H1 (cell line): ENCODE data around the gene SLC22A6. TPM values are rescaled to one million over a fixed set of nuclear protein-coding genes. Genes with fewer than 3 reads are reported as not detected.

Source experiments
- CTCF ChIA-PET: fragments of 300-600 bp; sonication (Branson Sonifier 250); formaldehyde crosslinking; loops from one replicate; lab custom pipeline; 2021; ENCODE audit not compliant: partially characterized antibody; lab: Charles Lee
- POLR2A ChIA-PET: fragments of 300-600 bp; sonication (Branson Sonifier 250); formaldehyde crosslinking; loops from one replicate; lab custom pipeline; 2021; ENCODE audit warnings: inconsistent platforms; ENCODE audit not compliant: partially characterized antibody; lab: Charles Lee
- DNase-seq, 2 experiments: peaks; one replicate each; pipeline versions ENCODE4 v3.0.0 to v3.0.0-alpha.2; 2010 to 2022; ENCODE audit warnings: low spot score in 2 of 2, low read depth in 1 of 2, mixed read lengths in 1 of 2
- FAIRE-seq: peaks from 2 replicates; lab custom pipeline; 2011; peaks lifted over from hg19 to GRCh38; lab: Jason Lieb, UNC
- H2AFZ ChIP-seq: 2 replicates; pipeline ENCODE4 v1.8.1; 2012; ENCODE audit warnings: low read length, inconsistent platforms
- H2AK5ac ChIP-seq: 2 replicates; pipeline ENCODE4 v1.6.1; 2013; ENCODE audit warnings: low read depth, low read length
- H2BK120ac ChIP-seq: replicated peaks from 2 replicates; pipeline ENCODE3; 2013; ENCODE audit warnings: low read depth, low read length, inconsistent platforms
- H2BK12ac ChIP-seq: 2 replicates; pipeline ENCODE4 v1.6.1; 2013; ENCODE audit warnings: low read depth, low read length
- H2BK15ac ChIP-seq: 2 replicates; pipeline ENCODE4 v1.6.1; 2013; ENCODE audit warnings: low read length
- H2BK20ac ChIP-seq: 2 replicates; pipeline ENCODE4 v1.6.1; 2013; ENCODE audit warnings: low read length
- H2BK5ac ChIP-seq: 2 replicates; pipeline ENCODE4 v1.6.1; 2013; ENCODE audit warnings: low read depth, low read length
- H3K14ac ChIP-seq: 2 replicates; pipeline ENCODE4 v1.6.1; 2013; ENCODE audit warnings: inconsistent platforms; ENCODE audit not compliant: insufficient read length
- H3K18ac ChIP-seq: 2 replicates; pipeline ENCODE4 v1.6.1; 2013; ENCODE audit warnings: low read length; ENCODE audit errors: extremely low read depth
- H3K23ac ChIP-seq: 2 replicates; pipeline ENCODE4 v1.6.1; 2013; ENCODE audit warnings: inconsistent platforms; ENCODE audit not compliant: insufficient read length
- H3K23me2 ChIP-seq: 2 replicates; pipeline ENCODE4 v1.6.1; 2013; ENCODE audit warnings: low read depth, low read length
- H3K27ac ChIP-seq: 2 replicates; pipeline ENCODE4 v1.6.1; 2011; ENCODE audit warnings: low read depth, low read length, inconsistent platforms
- H3K27me3 ChIP-seq, 4 experiments: replicated peaks in 1 of 4; 1 replicate in 1 of 4; 2 replicates in 3 of 4; pipeline versions ENCODE4 v1.6.1 to v1.8.1; 2011 to 2013; ENCODE audit warnings: low read length in 3 of 4, mild to moderate bottlenecking in 3 of 4, inconsistent platforms in 2 of 4, mixed read lengths in 2 of 4, moderate library complexity in 1 of 4; ENCODE audit not compliant: control insufficient read depth in 3 of 4, insufficient read depth in 3 of 4; ENCODE audit errors: extremely low read depth in 1 of 4
- H3K36me3 ChIP-seq, 4 experiments: 2 replicates each; pipeline versions ENCODE4 v1.6.1 to v1.8.1; 2011 to 2013; ENCODE audit warnings: mild to moderate bottlenecking in 4 of 4, low read length in 3 of 4, moderate library complexity in 2 of 4, control low read depth in 1 of 4, inconsistent platforms in 1 of 4; ENCODE audit not compliant: insufficient read depth in 4 of 4, control insufficient read depth in 2 of 4
- H3K4ac ChIP-seq: replicated peaks from 2 replicates; pipeline ENCODE3; 2013; ENCODE audit warnings: low read length, low read depth, mixed read lengths, inconsistent platforms; ENCODE audit not compliant: insufficient read length
- H3K4me1 ChIP-seq, 4 experiments: replicated peaks in 1 of 4; 1 replicate in 1 of 4; 2 replicates in 3 of 4; pipeline versions ENCODE4 v1.6.1 to v1.8.1; 2011 to 2013; ENCODE audit warnings: low read length in 3 of 4, inconsistent platforms in 2 of 4, mixed read lengths in 1 of 4; ENCODE audit not compliant: insufficient read depth in 4 of 4, control insufficient read depth in 3 of 4
- H3K4me2 ChIP-seq, 2 experiments: 2 replicates each; pipeline versions ENCODE4 v1.6.1 to v1.8.1; 2011 to 2013; ENCODE audit warnings: low read depth in 2 of 2, low read length in 2 of 2, control low read depth in 1 of 2, inconsistent platforms in 1 of 2, mild to moderate bottlenecking in 1 of 2; ENCODE audit not compliant: insufficient read depth in 1 of 2
- H3K4me3 ChIP-seq, 4 experiments: fragments of 200-600, 300-600 bp in 1 of 4; sonication (generic), shearing (Covaris generic), sonication (Bioruptor Twin) in 1 of 4; 2 replicates each; pipeline versions ENCODE4 v1.5.1 to v1.8.1; 2011 to 2016; ENCODE audit warnings: low read length in 4 of 4, low read depth in 3 of 4, control low read depth in 2 of 4, inconsistent platforms in 2 of 4, mild to moderate bottlenecking in 2 of 4, mixed read lengths in 1 of 4, moderate library complexity in 1 of 4; ENCODE audit not compliant: insufficient read depth in 2 of 4; ENCODE audit errors: extremely low read depth in 1 of 4
- H3K56ac ChIP-seq: replicated peaks from 2 replicates; pipeline ENCODE3; 2013; ENCODE audit warnings: low read depth, mild to moderate bottlenecking, mixed read lengths, low read length, inconsistent platforms; ENCODE audit not compliant: insufficient read length
- H3K79me1 ChIP-seq: 2 replicates; pipeline ENCODE4 v1.6.1; 2013; ENCODE audit warnings: low read depth, low read length, control low read depth
- H3K79me2 ChIP-seq, 2 experiments: 2 replicates each; pipeline versions ENCODE4 v1.6.1 to v1.8.1; 2012 to 2013; ENCODE audit warnings: low read length in 2 of 2, mild to moderate bottlenecking in 2 of 2, inconsistent platforms in 1 of 2; ENCODE audit not compliant: insufficient read depth in 2 of 2, control insufficient read depth in 1 of 2
- H3K9ac ChIP-seq, 4 experiments: replicated peaks in 1 of 4; 1 replicate in 1 of 4; 2 replicates in 3 of 4; pipeline versions ENCODE4 v1.6.1 to v1.8.1; 2011 to 2013; ENCODE audit warnings: low read depth in 3 of 4, low read length in 3 of 4, control low read depth in 2 of 4, mild to moderate bottlenecking in 2 of 4, moderate library complexity in 2 of 4, inconsistent platforms in 1 of 4; ENCODE audit errors: extremely low read depth in 1 of 4
- H3K9me3 ChIP-seq, 2 experiments: 2 replicates each; pipeline versions ENCODE4 v1.6.1 to v1.8.1; 2012 to 2013; ENCODE audit warnings: mild to moderate bottlenecking in 2 of 2, moderate library complexity in 2 of 2, control low read depth in 1 of 2, inconsistent platforms in 1 of 2, low read depth in 1 of 2, low read length in 1 of 2, mixed read lengths in 1 of 2; ENCODE audit not compliant: insufficient read depth in 2 of 2
- H4K20me1 ChIP-seq, 2 experiments: replicated peaks in 1 of 2; 2 replicates each; pipeline versions ENCODE3 to v1.8.1; 2011 to 2013; ENCODE audit warnings: inconsistent platforms in 2 of 2, low read length in 2 of 2, mild to moderate bottlenecking in 1 of 2; ENCODE audit not compliant: insufficient read depth in 2 of 2, control insufficient read depth in 1 of 2
- H4K5ac ChIP-seq: 2 replicates; pipeline ENCODE4 v1.6.1; 2013; ENCODE audit warnings: low read length, low read depth, mixed read lengths, inconsistent platforms; ENCODE audit not compliant: insufficient read length
- H4K8ac ChIP-seq: 2 replicates; pipeline ENCODE4 v1.8.0; 2013; ENCODE audit warnings: mild to moderate bottlenecking, moderate library complexity, low read length, inconsistent platforms; ENCODE audit not compliant: insufficient read depth; ENCODE audit errors: extremely low read depth
- H4K91ac ChIP-seq: replicated peaks from 2 replicates; pipeline ENCODE3; 2013; ENCODE audit warnings: low read length, mixed read lengths, inconsistent platforms; ENCODE audit not compliant: insufficient read length
- EGR1 ChIP-seq: IDR thresholded peaks from 2 replicates; pipeline ENCODE4 v1.6.1; 2011; ENCODE audit warnings: low read depth, low read length, borderline replicate concordance
- EZH2 ChIP-seq: fragments of 200-600 bp; sonication (generic); IDR thresholded peaks from 2 replicates; pipeline ENCODE4 v1.7.1; 2012; ENCODE audit warnings: low read depth, mild to moderate bottlenecking, moderate library complexity, low read length, inconsistent platforms; ENCODE audit not compliant: severe bottlenecking
- RNF2 ChIP-seq: fragments of 200-900, 300-1000 bp; sonication (generic); IDR thresholded peaks from 2 replicates; pipeline ENCODE4 v1.7.1; 2016; ENCODE audit warnings: borderline replicate concordance, low read depth, mild to moderate bottlenecking, antibody characterized with exemption, low read length; ENCODE audit not compliant: poor library complexity, severe bottlenecking; ENCODE audit errors: missing control alignments
- WGBS, 2 experiments: shearing (Covaris generic) in 1 of 2; methylation state at CpG; one replicate each; pipeline versions ENCODE4 v1.1.6 to v1.1.7; 2013 to 2015; ENCODE audit warnings: low lambda C conversion rate in 2 of 2, mixed read lengths in 2 of 2, inconsistent platforms in 1 of 2, low coverage in 1 of 2, missing lambda C conversion rate in 1 of 2; ENCODE audit not compliant: insufficient replicate concordance in 2 of 2, insufficient coverage in 1 of 2, insufficient read length in 1 of 2; ENCODE audit errors: extremely low coverage in 1 of 2, missing lambda C conversion rate in 1 of 2; 5-methylcytosine and 5-hydroxymethylcytosine counted together
- polyA plus RNA-seq, 7 experiments: library from polyadenylated mRNA; depleted of rRNA in 3 of 7; stranded (reverse) in 5 of 7; unstranded in 2 of 7; fragments of >200 nt in 5 of 7; fragments of 200-250 nt in 2 of 7; gene quantifications; 1 replicate in 5 of 7; 2 replicates in 1 of 7; 4 replicates in 1 of 7; pipeline versions ENCODE4 v1.2.1 to v1.2.3, GENCODE V29; 2011 to 2013; ENCODE audit warnings: missing spikeins in 2 of 7, mixed read lengths in 2 of 7
- total RNA-seq: library from RNA; stranded (reverse); fragmentation: NEBNext Ultra II Directional; extraction: Animal tissue kit (Norgen Biotek cat#: 25700); gene quantifications from 2 replicates; pipeline ENCODE4 v1.2.1, GENCODE V29; 2021
- TF ChIP-seq, protein P1 (sequence below), 3 experiments: IDR thresholded peaks; 1 replicate in 2 of 3; 2 replicates in 1 of 3; pipeline versions ENCODE4 v1.5.1 to v1.6.1; 2011; ENCODE audit warnings: low read length in 3 of 3, mild to moderate bottlenecking in 3 of 3, inconsistent platforms in 2 of 3, low read depth in 1 of 3, moderate library complexity in 1 of 3; ENCODE audit not compliant: insufficient read depth in 1 of 3; ENCODE audit errors: control extremely low read depth in 1 of 3

The SLC22A6 gene
- total and polyA plus RNA-seq, 2 of the 8 experiments (the other 6 are each of a cell fraction or from before 2014, with no cell fraction given) = not detected

DNA sequence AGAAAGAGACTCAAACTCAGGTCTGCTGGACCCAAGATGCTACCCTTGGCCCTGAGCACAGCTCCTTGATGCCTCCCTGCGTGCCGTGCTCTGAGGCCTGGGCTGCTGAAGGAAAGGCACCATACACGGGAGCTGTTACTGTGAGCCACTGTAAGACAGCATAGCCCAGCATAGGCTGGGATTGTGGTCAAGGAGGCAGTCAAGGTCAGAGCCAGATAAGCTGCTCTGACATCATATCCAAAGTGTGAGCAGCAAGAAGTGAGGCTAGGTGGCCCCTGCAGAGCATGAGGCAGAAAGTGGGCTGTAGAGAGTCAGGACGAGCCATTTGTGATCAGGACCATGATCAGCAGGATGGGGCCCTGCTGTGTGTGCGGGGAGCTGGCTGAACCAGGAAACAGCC lies 23.2 kb upstream of the SLC22A6 start:
- no peak overlapping the region for H3K4me2 ChIP-seq
- H2BK120ac ChIP-seq = no peak overlapping the region
- no peak overlapping the region for H3K4me3 ChIP-seq
- no peak overlapping the region for H4K5ac ChIP-seq
- ChIA-PET POLR2A (interaction anchor here (0.6 to 2.0 kb wide), 5 partner anchors 12 to 154 kb away, joined by 3 to 6 read pairs (median 3); no protein-coding TSS in a partner anchor), CTCF (interaction anchor here (0.6 to 10.2 kb wide), 9 partner anchors 9 to 100 kb away, joined by 3 to 149 read pairs (median 7); no protein-coding TSS in a partner anchor)
- FAIRE-seq = no peak
- no peak overlapping the region for H3K14ac ChIP-seq
- no peaks in the 10 kb centered on the region for H3K36me3 ChIP-seq
- H2AK5ac ChIP-seq = no peak overlapping the region
- H2AFZ ChIP-seq = no peak overlapping the region
- no peak overlapping the region for H3K23ac ChIP-seq
- 82% methylated on average over 5 of the region's 5 CpGs; no CpG with 5 or more reads in 1 of the 2 experiments for WGBS, 2 experiments
- H4K20me1 ChIP-seq = no peaks in the 10 kb centered on the region
- DNase-seq = no peak
- no peak overlapping the region for H3K56ac ChIP-seq
- H2BK15ac ChIP-seq = peak overlapping the region; percentile 88
- H3K27ac ChIP-seq = no peak overlapping the region
- H2BK5ac ChIP-seq = no peak overlapping the region
- no peaks in the 10 kb centered on the region for H3K27me3 ChIP-seq
- H3K23me2 ChIP-seq = no peaks in the 10 kb centered on the region; the same call in 1 of the 2 replicates
- no peaks in the 10 kb centered on the region for H3K4me1 ChIP-seq
- no peak overlapping the region; the same call in 1 of the 2 replicates for H2BK12ac ChIP-seq
- no peak overlapping the region for H3K9ac ChIP-seq
- no peak overlapping the region for H4K8ac ChIP-seq
- peak overlapping the region; percentile 29; the same call in 1 of the 2 replicates for H3K18ac ChIP-seq
- no peak overlapping the region for H2BK20ac ChIP-seq
- H3K79me2 ChIP-seq = no peaks in the 10 kb centered on the region
- H3K9me3 ChIP-seq = no peaks in the 10 kb centered on the region
- no peaks in the 10 kb centered on the region for H3K79me1 ChIP-seq
- H4K91ac ChIP-seq = no peak overlapping the region
- peak overlapping the region; percentile 19 for H3K4ac ChIP-seq
- TF ChIP-seq, protein P1, sequence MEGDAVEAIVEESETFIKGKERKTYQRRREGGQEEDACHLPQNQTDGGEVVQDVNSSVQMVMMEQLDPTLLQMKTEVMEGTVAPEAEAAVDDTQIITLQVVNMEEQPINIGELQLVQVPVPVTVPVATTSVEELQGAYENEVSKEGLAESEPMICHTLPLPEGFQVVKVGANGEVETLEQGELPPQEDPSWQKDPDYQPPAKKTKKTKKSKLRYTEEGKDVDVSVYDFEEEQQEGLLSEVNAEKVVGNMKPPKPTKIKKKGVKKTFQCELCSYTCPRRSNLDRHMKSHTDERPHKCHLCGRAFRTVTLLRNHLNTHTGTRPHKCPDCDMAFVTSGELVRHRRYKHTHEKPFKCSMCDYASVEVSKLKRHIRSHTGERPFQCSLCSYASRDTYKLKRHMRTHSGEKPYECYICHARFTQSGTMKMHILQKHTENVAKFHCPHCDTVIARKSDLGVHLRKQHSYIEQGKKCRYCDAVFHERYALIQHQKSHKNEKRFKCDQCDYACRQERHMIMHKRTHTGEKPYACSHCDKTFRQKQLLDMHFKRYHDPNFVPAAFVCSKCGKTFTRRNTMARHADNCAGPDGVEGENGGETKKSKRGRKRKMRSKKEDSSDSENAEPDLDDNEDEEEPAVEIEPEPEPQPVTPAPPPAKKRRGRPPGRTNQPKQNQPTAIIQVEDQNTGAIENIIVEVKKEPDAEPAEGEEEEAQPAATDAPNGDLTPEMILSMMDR (IDR thresholded peaks at IDR 0.05; ENCODE audit: control extremely low read depth in 1 of 3, insufficient read depth in 1 of 3, low read depth in 1 of 3, low read length in 3 of 3) = no peak
- TF ChIP-seq EGR1 (no peak), EZH2 (no peak), RNF2 (no peak)
